Mesenchymal stem cell (in vitro differentiated cells and primary cell): ENCODE measurements around the gene GRIK4.

Experiments used
- DNase-seq: peaks from one replicate; pipeline ENCODE4 v3.0.0-alpha.2; 2013
- H2AFZ ChIP-seq: one replicate; pipeline ENCODE4 v1.6.1; 2013; ENCODE audit warnings: low read depth, mild to moderate bottlenecking, control low read depth, inconsistent platforms, low read length, moderate library complexity
- H2AK5ac ChIP-seq: 2 replicates; pipeline ENCODE4 v1.6.1; 2013; ENCODE audit warnings: low read length, moderate library complexity, mild to moderate bottlenecking, inconsistent platforms; ENCODE audit not compliant: severe bottlenecking
- H2BK120ac ChIP-seq: one replicate; pipeline ENCODE4 v1.6.1; 2013; ENCODE audit warnings: low read depth, mild to moderate bottlenecking, inconsistent platforms, low read length, moderate library complexity
- H2BK12ac ChIP-seq, 2 experiments: one replicate each; pipeline ENCODE4 v1.6.1; 2013; ENCODE audit warnings: inconsistent platforms in 2 of 2, low read length in 2 of 2, mild to moderate bottlenecking in 2 of 2, moderate library complexity in 2 of 2, control low read depth in 1 of 2
- H2BK15ac ChIP-seq: one replicate; pipeline ENCODE4 v1.6.1; 2013; ENCODE audit warnings: mild to moderate bottlenecking, low read depth, inconsistent platforms; ENCODE audit not compliant: poor library complexity, severe bottlenecking
- H2BK5ac ChIP-seq: 2 replicates; pipeline ENCODE4 v1.6.1; 2013; ENCODE audit warnings: low read depth, mild to moderate bottlenecking, low read length, control low read depth, inconsistent platforms; ENCODE audit not compliant: poor library complexity, severe bottlenecking
- H3K14ac ChIP-seq, 2 experiments: one replicate each; pipeline ENCODE4 v1.6.1; 2013; ENCODE audit warnings: inconsistent platforms in 2 of 2, low read length in 2 of 2, control low read depth in 1 of 2, mild to moderate bottlenecking in 1 of 2, moderate library complexity in 1 of 2
- H3K18ac ChIP-seq, 2 experiments: one replicate each; pipeline ENCODE4 v1.6.1; 2013; ENCODE audit warnings: inconsistent platforms in 2 of 2, low read length in 2 of 2, control low read depth in 1 of 2, low read depth in 1 of 2, mild to moderate bottlenecking in 1 of 2
- H3K23ac ChIP-seq, 2 experiments: one replicate each; pipeline ENCODE4 v1.6.1; 2013; ENCODE audit warnings: inconsistent platforms in 2 of 2, low read length in 2 of 2, mild to moderate bottlenecking in 2 of 2, moderate library complexity in 2 of 2, control low read depth in 1 of 2
- H3K27ac ChIP-seq: 2 replicates; pipeline ENCODE4 v1.5.1; 2013; ENCODE audit warnings: mild to moderate bottlenecking, moderate library complexity, low read length, control low read depth, inconsistent platforms; ENCODE audit not compliant: poor library complexity, severe bottlenecking
- H3K27me3 ChIP-seq, 2 experiments: 2 replicates each; pipeline versions ENCODE4 v1.6.1 to v1.7.0; 2013; ENCODE audit warnings: low read length in 2 of 2, mild to moderate bottlenecking in 2 of 2, moderate library complexity in 2 of 2, control low read depth in 1 of 2, inconsistent platforms in 1 of 2; ENCODE audit not compliant: control insufficient read depth in 1 of 2, insufficient read depth in 1 of 2
- H3K36me3 ChIP-seq, 2 experiments: 2 replicates each; pipeline versions ENCODE4 v1.6.1 to v1.7.0; 2013; ENCODE audit warnings: low read length in 2 of 2, control low read depth in 1 of 2, inconsistent platforms in 1 of 2, low read depth in 1 of 2, mild to moderate bottlenecking in 1 of 2; ENCODE audit not compliant: insufficient read depth in 2 of 2, control insufficient read depth in 1 of 2
- H3K4ac ChIP-seq, 2 experiments: one replicate each; pipeline ENCODE4 v1.6.1; 2013; ENCODE audit warnings: inconsistent platforms in 2 of 2, low read length in 2 of 2, mild to moderate bottlenecking in 2 of 2, moderate library complexity in 2 of 2, control low read depth in 1 of 2, low read depth in 1 of 2
- H3K4me1 ChIP-seq: 2 replicates; pipeline ENCODE4 v1.6.1; 2013; ENCODE audit warnings: low read depth, low read length, control low read depth; ENCODE audit not compliant: control insufficient read depth, insufficient read depth
- H3K4me2 ChIP-seq: 2 replicates; pipeline ENCODE4 v1.6.1; 2013; ENCODE audit warnings: low read length, mild to moderate bottlenecking, inconsistent platforms; ENCODE audit not compliant: poor library complexity, severe bottlenecking
- H3K4me3 ChIP-seq, 2 experiments: 2 replicates each; pipeline versions ENCODE4 v1.5.1 to v1.7.0; 2013; ENCODE audit warnings: low read length in 2 of 2, mild to moderate bottlenecking in 2 of 2, control low read depth in 1 of 2, low read depth in 1 of 2; ENCODE audit not compliant: insufficient read depth in 1 of 2
- H3K79me1 ChIP-seq: replicated peaks from 2 replicates; pipeline ENCODE4 v1.6.1; 2013; ENCODE audit warnings: mild to moderate bottlenecking, control low read depth, low read length, inconsistent platforms; ENCODE audit not compliant: poor library complexity, severe bottlenecking
- H3K9ac ChIP-seq: 2 replicates; pipeline ENCODE4 v1.7.0; 2013; ENCODE audit warnings: mild to moderate bottlenecking, low read length, moderate library complexity
- H3K9me3 ChIP-seq: 2 replicates; pipeline ENCODE4 v1.7.0; 2013; ENCODE audit warnings: mild to moderate bottlenecking, low read length; ENCODE audit not compliant: control insufficient read depth
- H4K8ac ChIP-seq: one replicate; pipeline ENCODE4 v1.6.1; 2013; ENCODE audit warnings: inconsistent platforms, mild to moderate bottlenecking, low read length, moderate library complexity
- H4K91ac ChIP-seq: one replicate; pipeline ENCODE4 v1.6.1; 2013; ENCODE audit warnings: mild to moderate bottlenecking, low read length, inconsistent platforms
- WGBS: methylation state at CpG from one replicate; pipeline ENCODE4 v1.1.7; 2013; ENCODE audit warnings: mixed read lengths; 5-methylcytosine and 5-hydroxymethylcytosine counted together

Gene GRIK4

GRCh38 chr11:120514541-120515121, 3.1 kb downstream of the GRIK4 start:
- Histone ChIP-seq H3K4me1 (peaks cover 23% of the 10 kb centered on the region), H3K79me1 (no peaks in the 10 kb centered on the region), H3K36me3 (no peaks in the 10 kb centered on the region), H4K91ac (no peak overlapping the region), H3K27ac (no peak overlapping the region), H3K4ac (no peak overlapping the region), H2BK12ac (no peak overlapping the region), H3K18ac (no peak overlapping the region), H3K23ac (no peak overlapping the region), H3K9ac (no peak overlapping the region), H2AFZ (no peak overlapping the region), H3K27me3 (peaks cover 12 to 75% of the 10 kb centered on the region in 2 experiments), H2BK15ac (no peak overlapping the region), H3K9me3 (no peaks in the 10 kb centered on the region), H3K4me3 (no peak overlapping the region), H3K14ac (no peak overlapping the region), H4K8ac (no peak overlapping the region), H3K4me2 (no peak overlapping the region), H2AK5ac (no peak overlapping the region), H2BK5ac (no peak overlapping the region), H2BK120ac (no peak overlapping the region)
- 92% methylated on average over 14 of the region's 14 CpGs for WGBS
- DNase-seq = no peak

GRCh38 chr11:120515186-120515723, 3.7 kb downstream of the GRIK4 start:
- Histone ChIP-seq H2BK5ac (no peak overlapping the region), H3K27ac (no peak overlapping the region), H2AK5ac (no peak overlapping the region), H4K8ac (no peak overlapping the region), H3K27me3 (peaks cover 8 to 73% of the 10 kb centered on the region in 2 experiments), H2AFZ (no peak overlapping the region), H3K4me3 (no peak overlapping the region), H3K4me2 (no peak overlapping the region), H3K23ac (no peak overlapping the region), H2BK15ac (no peak overlapping the region), H3K9me3 (no peaks in the 10 kb centered on the region), H2BK12ac (no peak overlapping the region), H3K9ac (no peak overlapping the region), H2BK120ac (no peak overlapping the region), H4K91ac (peak overlapping the region; percentile 7), H3K18ac (no peak overlapping the region), H3K79me1 (no peaks in the 10 kb centered on the region), H3K4me1 (peaks cover 23% of the 10 kb centered on the region), H3K14ac (no peak overlapping the region), H3K4ac (no peak overlapping the region), H3K36me3 (no peaks in the 10 kb centered on the region)
- 86% methylated on average over 5 of the region's 7 CpGs for WGBS
- no peak for DNase-seq

GRCh38 chr11:120516461-120517389, 5.2 kb downstream of the GRIK4 start:
- Histone ChIP-seq H3K4me2 (no peak overlapping the region), H3K79me1 (no peaks in the 10 kb centered on the region), H3K14ac (peak overlapping the region in 1 of 2 experiments; percentile 48), H4K91ac (peak overlapping the region; percentile 60), H3K9me3 (no peaks in the 10 kb centered on the region), H3K27me3 (peaks cover 8 to 78% of the 10 kb centered on the region in 2 experiments), H3K4me3 (no peak overlapping the region), H3K27ac (no peak overlapping the region), H3K4ac (peak overlapping the region; percentile 9 to 37), H3K23ac (no peak overlapping the region), H3K4me1 (peaks cover 20% of the 10 kb centered on the region), H2AFZ (no peak overlapping the region), H2BK15ac (no peak overlapping the region), H2AK5ac (no peak overlapping the region), H3K18ac (peak overlapping the region; percentile 23 to 76), H2BK5ac (no peak overlapping the region), H3K36me3 (no peaks in the 10 kb centered on the region), H2BK120ac (peak overlapping the region; percentile 51), H4K8ac (peak overlapping the region; percentile 52), H2BK12ac (peak overlapping the region; percentile 6 to 88), H3K9ac (no peak overlapping the region)
- 63% methylated on average over 38 of the region's 39 CpGs for WGBS
- no peak for DNase-seq

- H3K9me3 ChIP-seq = no peaks in the 10 kb centered on the region
- no peaks in the 10 kb centered on the region for H3K36me3 ChIP-seq
- no peak overlapping the region for H3K4ac ChIP-seq
- H2AK5ac ChIP-seq = no peak overlapping the region
- H2BK120ac ChIP-seq = peak overlapping the region; percentile 29
- peaks cover 14% of the 10 kb centered on the region for H3K4me1 ChIP-seq
- no peak overlapping the region for H3K4me3 ChIP-seq
- H2BK5ac ChIP-seq = no peak overlapping the region
- peak overlapping the region; percentile 64 for H4K8ac ChIP-seq
- H3K27me3 ChIP-seq = peaks cover 3 to 80% of the 10 kb centered on the region in 2 experiments
- H4K91ac ChIP-seq = peak overlapping the region; percentile 21
- 26% methylated on average over 10 of the region's 13 CpGs for WGBS
- no peak overlapping the region for H3K9ac ChIP-seq
- H2BK12ac ChIP-seq = peak overlapping the region; percentile 4 to 6
- no peak overlapping the region for H3K23ac ChIP-seq
- peak overlapping the region in 1 of 2 experiments; percentile 45 for H3K14ac ChIP-seq
- H2BK15ac ChIP-seq = no peak overlapping the region
- peak; percentile 71 for DNase-seq
- no peak overlapping the region for H2AFZ ChIP-seq
- no peak overlapping the region for H3K4me2 ChIP-seq
- H3K18ac ChIP-seq = peak overlapping the region; percentile 51 to 57
- H3K79me1 ChIP-seq = no peaks in the 10 kb centered on the region
- H3K27ac ChIP-seq = no peak overlapping the region
Measured at GRCh38 chr11:120517390-120517761, 5.8 kb downstream of the GRIK4 start.
